ENCODE data around the gene JADE2. TPM values are rescaled to one million over a fixed set of nuclear protein-coding genes. Genes with fewer than 3 reads are reported as not detected.
A peak's percentile ranks its signal among the peaks of the same experiment; 100 is the strongest.
"Not testable (repeated sequence)": the region's sequence is repeated elsewhere in the genome, so short reads cannot be mapped to it uniquely, and the experiment has no call there.

JADE2 gene
- polyA plus RNA-seq, 4 donors, result 9.9 to 13.1 (median 11.8) TPM

DNA sequence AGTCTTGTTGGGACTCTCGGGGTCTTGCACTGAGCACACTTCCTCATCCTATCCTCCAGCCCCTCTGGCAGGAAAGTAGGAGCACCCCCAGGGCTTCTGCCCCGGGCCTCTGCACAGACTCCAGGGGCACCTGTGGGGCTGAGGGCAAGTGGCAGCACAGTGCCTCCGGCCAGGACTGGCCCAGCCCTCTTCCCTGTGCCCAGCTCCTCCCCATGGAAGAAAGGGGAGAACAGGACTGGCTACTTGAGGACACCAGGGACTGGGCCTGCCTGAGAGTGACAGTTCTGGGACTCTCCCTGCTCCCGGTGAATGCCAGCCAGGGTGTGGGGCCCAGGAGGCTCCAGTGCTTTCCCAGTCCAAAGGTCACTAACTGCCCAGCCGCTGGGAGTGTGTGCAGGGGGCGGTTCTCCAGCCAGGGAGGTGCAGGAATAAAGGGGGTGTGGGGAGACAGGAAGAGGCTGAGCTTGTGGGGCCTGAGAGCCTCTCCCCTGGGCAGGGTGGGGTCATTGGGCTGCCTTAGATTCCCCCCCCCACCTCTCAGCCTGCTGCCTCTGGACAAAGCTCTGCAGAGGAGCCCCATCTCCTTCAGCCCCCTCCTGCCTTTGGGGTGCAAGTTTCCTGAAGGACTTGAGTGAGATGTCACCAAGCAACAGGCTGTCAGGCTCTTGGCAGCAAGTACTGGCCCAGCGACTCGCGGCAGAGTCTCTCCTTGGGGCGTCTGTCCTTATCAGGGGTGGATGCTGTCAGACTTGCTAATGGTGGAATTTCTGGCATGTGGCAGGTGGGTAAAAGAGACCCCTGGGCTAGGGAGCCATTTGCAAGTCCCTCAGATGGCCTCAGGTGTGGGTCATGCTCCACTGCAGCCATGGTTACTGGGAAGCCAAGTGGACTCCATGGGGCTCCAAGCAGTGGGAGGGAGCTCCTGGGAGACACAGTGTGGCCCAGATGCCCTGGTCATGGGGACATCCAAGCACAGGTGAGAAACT is 19.1 kb upstream of the JADE2 start:
- no peak for DNase-seq (ENCODE audit: low read depth in 4 of 4, low spot score in 3 of 4)

DNA sequence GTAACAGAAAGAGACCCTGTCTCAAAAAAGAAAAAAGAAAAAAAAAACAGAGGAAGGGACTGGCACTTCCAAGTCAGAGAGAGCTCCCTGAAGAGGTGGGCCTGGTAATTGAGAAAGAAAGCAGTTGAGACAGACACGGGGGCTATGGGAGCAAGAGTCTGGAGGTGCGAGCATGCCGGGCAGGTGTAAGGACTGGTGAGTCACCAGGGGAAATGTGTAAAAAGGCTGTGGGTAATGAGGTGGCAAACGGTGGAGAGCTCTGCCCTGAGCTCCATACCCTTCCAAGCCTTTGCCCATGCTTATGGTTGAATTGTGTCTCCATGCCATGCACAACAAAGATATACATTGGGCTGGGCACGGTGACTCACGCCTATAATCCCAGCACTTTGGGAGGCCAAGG is 18.0 kb upstream of the JADE2 start:
- no peak for DNase-seq (ENCODE audit: low read depth in 4 of 4, low spot score in 3 of 4)

DNA sequence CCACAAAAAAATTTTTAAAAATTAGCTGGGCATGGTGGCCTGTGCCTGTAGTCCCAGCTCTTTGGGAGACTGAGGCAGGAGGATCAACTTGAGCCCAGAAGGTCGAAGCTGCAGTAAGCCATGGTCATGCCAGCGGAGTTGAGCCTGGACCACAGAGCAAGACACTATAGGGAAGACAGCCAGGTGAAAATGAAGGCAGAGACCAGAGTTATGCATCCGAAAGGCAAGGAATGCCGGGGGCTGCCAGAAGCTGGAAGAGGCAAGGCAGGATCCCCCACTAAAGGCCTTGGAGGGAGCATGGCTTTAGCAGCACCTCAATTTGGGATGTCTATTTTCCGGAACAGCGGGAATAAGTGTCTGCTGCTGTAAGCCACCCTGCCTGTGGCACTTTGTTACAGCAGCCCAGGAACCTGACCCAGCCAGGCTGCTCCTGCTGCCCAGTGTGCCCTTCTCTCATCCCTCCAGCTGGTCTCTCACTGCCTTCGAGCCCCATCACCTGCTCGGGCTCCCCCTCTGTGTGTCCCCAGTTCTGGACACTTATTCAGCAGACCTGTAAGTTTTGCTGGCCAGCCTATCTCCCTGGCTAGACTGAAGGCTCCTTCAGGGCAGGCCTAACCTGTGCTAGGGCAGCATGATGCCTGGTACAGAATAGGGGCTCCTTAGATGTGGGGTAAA is 16.8 kb upstream of the JADE2 start:
- DNase-seq (ENCODE audit: low read depth in 4 of 4, low spot score in 3 of 4), result no peak

DNA sequence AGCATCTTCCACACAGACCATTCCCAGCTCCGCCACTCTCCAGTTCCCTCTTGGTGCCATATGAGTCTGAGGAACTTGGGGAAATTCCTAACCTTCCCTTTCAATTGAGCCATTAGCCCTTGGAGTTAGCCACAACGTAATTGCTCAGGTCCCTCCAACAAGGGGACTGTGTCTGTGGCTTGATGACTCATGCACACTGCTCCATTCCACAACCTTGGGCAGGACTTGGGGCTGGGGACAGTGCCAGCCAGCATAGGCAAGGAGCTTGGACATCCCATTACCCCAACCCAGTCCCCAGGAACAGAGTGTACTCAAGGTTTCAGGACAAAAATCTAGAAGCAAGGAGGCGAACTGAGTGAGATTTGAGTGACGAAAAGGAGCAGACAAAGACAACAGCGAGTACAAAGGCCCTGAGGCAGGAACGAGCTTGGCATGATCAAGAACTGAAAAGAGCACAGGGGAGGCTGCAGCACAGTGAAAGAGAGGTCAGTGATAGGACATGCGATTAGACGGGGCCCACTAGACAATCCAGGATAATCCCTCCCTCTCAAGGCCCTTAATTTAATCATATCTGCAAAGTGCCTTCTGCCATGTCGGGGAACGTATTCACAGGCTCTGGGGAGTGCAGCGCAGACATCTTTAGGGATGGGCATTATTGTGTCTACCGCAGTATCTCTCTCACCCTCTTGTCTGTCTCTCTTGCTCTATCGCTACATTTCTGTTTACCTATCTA is 16.0 kb upstream of the JADE2 start:
- DNase-seq (ENCODE audit: low read depth in 4 of 4, low spot score in 3 of 4), result no peak

DNA sequence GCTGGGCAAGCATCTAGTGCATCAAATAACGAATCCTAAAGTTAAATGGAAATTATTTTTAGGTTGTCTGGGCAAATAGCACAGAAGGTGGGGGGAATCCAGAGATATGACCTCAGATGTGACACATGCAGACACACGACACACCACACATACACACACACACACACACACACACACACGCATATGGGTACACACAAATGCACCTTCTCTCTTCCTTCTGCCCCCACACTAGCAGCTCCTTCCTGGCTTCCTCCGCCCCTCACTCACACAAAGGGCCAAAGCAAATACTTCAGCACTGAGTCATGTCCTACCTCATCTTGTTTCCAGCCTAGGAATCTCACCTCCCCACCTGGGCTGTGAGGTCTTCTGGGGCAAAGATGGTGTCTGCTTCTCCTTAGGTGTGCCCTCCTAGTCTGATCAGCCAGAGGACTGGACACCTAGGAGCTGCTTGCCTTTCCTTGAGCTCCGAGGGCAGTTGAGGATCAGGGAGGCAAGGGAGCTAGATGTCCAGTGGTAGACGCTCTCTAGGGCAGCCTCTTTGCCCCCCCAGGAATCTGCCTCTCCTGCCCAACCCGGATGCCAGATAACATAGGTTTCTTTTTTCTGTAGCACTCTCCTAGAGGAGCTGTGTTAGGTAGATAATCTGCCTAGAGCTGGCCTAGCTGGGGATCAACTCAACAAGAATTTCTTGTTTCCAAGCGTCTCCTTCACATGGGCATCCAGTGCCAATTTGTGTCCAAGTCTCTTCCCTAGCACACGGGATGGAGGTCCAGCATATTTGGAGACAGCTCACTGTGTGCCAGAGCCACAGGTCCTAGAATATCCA is 14.3 kb upstream of the JADE2 start:
- DNase-seq (ENCODE audit: low read depth in 4 of 4, low spot score in 3 of 4), result no peak

DNA sequence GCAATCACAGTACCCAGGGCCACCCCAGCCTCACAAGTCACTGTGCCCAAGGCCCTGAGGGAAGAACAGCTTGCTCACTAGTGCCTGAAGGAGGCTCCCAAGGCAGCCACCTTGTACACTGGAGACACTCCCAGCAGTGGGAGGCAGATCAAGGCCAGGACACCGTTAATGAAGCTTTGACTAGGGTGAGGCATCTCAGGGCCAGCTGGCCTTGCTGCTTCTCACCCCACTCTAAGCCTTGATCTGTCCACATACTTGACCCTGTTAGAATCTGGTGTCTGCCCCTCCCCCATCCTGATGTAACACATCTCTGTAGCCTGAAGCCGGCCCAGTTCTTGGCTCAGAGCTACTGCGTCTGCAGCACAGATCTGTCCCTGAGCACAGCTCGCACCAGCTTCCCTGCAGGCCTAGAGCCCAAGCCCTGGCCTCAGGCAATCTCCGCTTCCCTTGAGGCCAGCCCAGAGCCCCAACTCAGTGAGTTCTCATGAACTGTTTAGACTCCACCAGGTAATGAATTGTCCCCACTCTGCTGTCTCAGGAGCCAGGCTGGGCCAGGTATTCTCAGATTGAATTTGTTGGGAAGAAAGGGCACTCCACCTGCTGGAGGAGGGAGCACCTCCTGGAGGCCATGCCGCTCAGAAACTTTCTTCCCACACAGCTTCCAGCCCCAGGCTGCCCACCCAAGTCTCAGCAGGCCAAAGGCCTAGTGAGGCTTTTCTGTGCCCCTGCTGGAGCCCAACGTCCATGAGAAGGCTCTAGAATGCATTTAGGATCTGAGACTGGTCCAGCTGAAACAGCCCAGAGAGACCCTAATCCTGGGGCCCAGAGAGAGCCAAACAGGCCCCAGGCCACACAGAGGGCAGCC is 13.4 kb upstream of the JADE2 start:
- no peak for DNase-seq (ENCODE audit: low read depth in 4 of 4, low spot score in 3 of 4)

DNA sequence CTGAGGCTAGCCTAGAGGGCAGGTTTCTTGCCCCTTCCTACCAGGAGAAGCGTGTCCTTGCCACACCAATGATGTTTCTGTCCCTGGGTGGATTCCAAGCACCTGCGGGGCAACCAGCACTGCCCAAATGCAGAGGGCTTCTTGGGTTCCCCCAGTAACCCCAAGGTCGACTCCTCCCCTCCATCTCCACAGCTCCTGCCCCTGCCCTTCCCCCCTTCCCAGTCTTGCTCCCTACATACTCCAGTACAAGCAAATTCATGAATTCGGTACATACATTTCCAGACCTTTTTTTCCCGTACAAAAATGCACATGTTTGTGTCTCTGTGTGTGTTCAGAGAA is 12.8 kb upstream of the JADE2 start:
- DNase-seq (ENCODE audit: low read depth in 4 of 4, low spot score in 3 of 4), result no peak

DNA sequence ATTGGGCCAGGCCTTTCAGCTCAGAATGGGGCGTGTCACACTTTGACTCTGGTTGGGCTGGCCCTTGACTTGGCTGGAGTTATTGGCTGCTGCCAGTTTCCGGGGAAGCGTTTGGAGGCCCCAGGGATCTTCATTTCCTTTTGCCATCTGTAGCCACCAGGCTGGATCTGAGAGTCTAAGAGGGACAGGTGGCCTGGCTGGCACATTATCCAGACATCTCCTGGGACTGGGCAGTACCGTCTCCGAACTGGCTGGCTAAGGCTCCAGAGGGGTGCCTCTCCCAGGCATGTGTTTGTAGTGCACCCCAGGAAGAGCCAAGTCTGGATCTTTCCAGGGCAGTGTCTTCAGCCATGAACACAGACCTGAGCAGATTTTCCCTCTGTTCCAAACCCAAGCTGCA is 9.7 kb upstream of the JADE2 start:
- no peak for DNase-seq (ENCODE audit: low read depth in 4 of 4, low spot score in 3 of 4)

DNA sequence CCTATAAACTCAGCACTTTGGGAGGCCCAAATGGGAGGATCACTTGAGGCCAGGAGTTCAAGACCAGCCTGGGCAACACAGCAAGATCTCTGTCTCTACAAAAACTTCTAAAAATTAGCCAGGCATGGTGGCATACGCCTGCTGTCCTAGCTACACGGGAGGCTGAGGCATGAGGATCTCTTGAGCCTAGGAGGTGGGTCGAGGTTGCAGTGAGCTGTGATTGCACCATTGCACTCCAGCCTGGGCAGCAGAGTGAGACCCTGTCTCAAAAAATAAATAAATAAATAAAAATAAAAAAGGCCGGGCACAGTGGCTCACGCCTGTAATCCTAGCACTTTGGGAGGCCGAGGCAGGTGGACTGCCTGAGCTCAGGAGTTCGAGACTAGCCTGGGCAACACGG is 8.5 kb upstream of the JADE2 start:
- DNase-seq (ENCODE audit: low read depth in 4 of 4, low spot score in 3 of 4), result not testable (repeated sequence)

DNA sequence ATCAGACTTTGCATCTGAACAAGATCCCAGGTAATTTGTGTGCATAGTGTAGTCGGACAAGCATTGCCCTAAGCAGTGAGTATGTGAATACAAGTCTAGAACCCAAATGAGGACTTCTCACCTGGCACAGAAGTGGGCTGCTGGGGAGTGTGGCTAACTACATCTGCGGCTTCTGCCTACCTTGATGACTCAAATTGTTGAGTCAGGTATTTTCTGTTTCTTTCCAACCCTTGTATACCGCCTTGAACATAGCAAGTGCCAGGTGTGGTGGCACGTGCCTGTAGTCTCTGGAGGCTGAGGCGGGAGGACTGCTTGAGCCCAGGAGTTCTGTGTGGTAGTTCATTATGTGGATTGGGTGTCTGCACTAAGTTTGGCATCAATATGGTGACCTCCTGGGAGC is 7.9 kb upstream of the JADE2 start:
- no peak for DNase-seq (ENCODE audit: low read depth in 4 of 4, low spot score in 3 of 4)

DNA sequence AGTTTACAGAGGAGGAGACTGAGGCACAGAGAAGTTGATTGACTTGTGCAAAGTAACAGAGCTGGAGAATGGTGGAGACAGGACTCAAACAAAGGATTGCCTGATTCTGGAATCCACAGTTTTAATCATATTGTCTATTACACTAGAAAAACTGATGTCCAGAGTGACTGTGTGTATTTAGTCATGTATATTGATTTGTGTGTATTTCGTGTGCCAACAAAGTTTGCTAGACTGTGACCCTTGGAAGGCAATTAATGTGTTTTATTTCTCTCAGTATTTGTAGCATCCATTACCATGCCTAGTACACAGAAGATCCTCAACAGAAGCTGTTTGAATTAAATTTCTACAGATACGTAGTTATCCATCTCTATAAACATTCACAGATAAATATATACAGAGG is 5.5 kb upstream of the JADE2 start:
- DNase-seq (ENCODE audit: low read depth in 4 of 4, low spot score in 3 of 4), result no peak

DNA sequence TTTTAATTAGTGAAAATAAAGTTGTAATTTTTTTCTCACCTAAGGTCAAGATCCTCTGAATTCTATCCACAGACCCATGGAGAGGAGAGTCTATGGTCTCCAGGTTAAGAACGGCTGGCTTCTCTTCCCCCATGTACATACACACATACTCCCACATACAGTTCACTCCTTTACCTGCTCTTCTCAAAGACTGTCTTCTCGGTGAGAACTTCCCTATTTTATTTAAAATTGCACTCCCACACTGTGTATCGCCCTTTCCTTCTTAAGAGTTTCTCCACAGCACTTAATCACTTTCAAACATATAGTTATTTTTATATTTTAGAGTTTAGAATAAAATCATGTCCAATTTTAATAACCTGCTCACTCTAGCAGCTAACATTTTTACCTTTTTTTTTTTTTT is 3.6 kb upstream of the JADE2 start:
- no peak for DNase-seq (ENCODE audit: low read depth in 4 of 4, low spot score in 3 of 4)

DNA sequence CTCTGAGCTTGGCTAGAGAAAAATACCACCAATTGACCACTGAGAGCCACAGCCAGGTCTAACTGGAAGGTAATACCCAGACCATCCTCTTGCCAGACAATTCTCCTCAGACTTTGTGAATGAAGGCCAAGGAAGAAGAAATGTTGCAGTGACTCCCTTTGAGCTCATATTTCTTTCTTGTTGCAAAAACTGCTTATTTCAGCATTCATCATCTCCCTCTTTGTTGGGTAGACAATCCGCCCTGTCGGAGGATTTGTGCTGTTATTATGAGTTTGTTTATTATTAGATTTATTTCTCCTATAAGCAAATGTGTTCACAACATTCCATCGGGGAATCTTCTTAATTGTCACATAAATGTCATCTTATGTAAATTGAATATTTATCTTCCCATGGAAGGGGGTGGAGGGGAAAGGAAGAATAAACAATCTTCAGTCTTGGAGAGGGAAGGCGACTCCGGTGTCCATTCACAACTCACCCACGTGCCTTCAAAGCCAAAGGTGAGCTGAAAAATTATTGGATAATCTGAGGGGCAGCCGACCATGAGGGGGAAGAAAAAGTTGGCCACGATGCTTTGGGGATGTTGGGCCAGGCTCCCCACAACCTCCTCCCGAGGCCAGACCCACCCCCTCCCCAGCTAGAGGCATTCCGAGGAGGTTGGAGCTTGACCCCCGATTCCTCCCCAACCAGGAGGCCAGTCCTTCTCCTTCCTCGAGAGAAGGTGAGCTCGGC is 1.8 kb upstream of the JADE2 start:
- no peak for DNase-seq (ENCODE audit: low read depth in 4 of 4, low spot score in 3 of 4)

DNA sequence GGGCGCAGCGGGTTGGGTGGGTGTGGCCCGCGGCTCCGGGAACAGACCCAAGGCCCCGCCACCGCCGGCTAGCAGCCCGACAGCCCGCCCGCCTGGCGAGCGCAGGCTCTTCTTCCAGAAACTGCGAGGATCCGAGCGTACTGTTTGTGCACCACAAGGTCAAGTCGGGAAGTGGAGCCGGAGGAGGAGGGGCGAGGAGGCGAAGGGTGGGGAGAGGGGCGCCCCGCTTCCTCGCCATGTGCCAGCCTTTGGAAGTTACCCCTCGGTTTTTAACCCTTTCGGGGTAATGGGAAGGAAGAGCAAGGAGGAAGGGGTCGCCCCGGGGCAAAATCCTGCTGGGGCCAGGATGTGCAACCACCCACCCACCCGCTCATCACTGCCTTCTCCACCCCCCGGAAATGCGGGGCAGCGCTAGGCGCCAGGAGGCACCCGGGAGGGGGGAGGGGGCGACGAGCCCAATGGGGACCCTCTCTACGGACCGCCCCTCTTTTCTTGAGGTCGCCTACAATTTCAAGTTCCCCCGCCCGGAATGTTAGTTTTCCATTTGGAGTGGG is 1.1 kb upstream of the JADE2 start:
- no peak for DNase-seq (ENCODE audit: low read depth in 4 of 4, low spot score in 3 of 4)

DNA sequence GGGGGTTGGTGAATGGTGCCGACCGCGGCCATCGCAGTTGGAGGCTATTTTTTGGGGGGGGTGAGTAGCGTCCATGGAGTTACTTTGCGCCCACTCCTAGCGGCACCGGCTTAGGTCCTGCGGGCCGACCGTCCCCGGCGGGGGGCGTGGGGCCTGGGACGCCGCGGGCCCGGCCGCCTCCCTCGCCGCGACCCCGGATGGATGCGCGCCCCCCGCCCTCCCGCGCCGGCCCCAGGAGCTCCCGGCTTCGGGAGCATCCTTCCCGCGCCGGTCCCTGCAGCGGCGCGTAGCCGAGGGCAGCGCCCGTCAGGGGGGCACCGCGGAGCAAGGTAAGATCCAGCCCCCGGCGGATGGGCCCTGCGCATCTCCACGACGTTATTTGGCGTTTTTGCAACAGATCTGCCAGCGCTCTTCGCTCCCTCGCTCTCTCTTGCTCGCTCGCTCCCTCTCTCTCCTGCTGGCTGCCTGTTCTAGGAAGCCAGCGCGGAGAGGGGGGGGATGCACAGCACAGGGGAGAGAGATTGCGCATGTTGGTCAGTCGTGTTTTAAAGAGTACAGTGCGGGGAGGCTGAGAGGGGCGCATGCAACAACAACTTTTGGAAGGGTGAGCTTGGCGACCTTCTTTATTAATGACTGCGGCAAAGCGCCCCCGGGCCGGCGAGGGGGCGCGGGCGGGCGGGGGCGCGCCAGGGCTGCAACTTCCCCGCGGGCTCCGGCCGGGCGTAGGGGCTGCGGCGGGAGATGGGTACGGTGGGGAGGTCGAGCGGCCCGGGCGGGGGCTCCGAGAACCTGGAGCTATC is 413 bp downstream of the JADE2 start:
- peak in 1 of 4 donors; percentile 80 for DNase-seq (ENCODE audit: low read depth in 4 of 4, low spot score in 3 of 4)

DNA sequence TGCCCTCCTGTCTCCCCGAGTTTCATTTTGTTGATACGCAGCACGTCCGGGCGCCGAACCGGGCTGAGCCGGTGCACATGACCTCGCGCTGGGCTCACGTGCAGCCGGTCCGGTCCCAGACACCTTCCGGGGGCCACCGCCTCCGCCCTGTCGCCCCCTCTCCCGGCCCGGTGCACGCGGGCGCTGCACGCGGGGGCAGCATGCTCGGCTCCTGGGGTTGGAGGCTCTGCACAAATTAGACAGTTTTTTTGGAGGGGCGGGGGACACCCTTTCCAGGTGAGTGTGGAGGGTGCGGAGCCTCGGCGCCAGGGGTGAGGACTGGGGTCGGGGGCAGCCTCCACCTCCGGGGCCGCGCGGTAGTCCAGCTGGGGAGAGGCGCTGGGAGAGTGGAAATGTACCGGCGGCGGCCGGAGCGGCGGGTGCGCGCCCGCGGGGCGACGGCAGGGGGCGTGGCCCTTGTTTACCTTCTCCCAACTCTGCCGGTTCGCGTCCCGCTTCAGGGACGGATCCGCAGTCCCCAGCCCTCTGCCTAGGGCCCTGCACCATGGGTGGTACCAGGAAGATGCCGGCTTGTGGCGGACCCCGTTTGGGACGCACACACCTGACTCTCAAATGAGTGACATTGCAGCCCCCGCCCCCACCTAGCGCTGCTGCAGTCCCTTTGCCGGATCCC is 1.1 kb downstream of the JADE2 start:
- DNase-seq (ENCODE audit: low read depth in 4 of 4, low spot score in 3 of 4), result no peak
